ENCODE measurements around the gene ROBO2.

Gene ROBO2

DNA sequence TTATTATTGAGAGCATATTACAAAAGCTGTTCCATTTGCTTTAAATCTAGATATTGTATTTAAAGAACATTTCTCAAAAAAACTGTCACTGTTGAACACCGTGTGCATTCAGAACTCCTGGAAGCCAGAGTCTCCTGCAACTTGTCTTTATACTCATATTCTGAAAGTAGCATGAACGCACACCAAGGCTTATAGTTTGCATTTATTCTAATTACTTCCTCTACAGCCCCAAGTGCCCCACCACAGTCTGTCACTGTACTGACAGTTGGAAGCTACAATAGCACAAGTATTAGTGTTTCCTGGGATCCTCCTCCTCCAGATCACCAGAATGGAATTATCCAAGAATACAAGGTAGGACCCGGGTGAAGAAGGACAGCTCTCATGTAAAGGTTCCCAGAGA, 537.4 kb downstream of the ROBO2 start:
- DNase-seq (ENCODE audit: low read depth), result no peak
- H3K4me3 ChIP-seq (ENCODE audit: control insufficient read depth, low read depth, low read length), result no peak overlapping the region
- TF ChIP-seq, protein P1, sequence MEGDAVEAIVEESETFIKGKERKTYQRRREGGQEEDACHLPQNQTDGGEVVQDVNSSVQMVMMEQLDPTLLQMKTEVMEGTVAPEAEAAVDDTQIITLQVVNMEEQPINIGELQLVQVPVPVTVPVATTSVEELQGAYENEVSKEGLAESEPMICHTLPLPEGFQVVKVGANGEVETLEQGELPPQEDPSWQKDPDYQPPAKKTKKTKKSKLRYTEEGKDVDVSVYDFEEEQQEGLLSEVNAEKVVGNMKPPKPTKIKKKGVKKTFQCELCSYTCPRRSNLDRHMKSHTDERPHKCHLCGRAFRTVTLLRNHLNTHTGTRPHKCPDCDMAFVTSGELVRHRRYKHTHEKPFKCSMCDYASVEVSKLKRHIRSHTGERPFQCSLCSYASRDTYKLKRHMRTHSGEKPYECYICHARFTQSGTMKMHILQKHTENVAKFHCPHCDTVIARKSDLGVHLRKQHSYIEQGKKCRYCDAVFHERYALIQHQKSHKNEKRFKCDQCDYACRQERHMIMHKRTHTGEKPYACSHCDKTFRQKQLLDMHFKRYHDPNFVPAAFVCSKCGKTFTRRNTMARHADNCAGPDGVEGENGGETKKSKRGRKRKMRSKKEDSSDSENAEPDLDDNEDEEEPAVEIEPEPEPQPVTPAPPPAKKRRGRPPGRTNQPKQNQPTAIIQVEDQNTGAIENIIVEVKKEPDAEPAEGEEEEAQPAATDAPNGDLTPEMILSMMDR (IDR thresholded peaks at IDR 0.05; ENCODE audit: control insufficient read depth, insufficient read depth, low read depth, low read length, missing control alignments), result no peak

DNA sequence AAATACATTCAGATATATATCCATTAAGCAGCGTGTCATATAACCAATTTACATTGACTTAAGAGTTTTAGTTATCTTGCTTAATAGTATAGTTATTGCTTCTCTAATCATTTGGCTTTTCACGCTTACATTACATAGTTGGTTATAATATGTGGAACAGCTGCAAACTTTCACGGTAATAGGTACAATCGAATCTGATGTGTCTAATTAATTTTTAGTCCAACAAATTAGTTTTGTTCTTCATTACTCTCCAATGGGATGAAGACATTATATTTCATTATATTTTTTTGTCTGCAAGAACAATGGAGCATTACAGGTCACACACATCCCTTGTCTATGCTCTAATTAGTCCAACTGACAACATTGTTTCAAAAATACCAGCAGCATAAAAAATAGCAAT, 546.3 kb downstream of the ROBO2 start:
- H3K4me3 ChIP-seq (ENCODE audit: control insufficient read depth, low read depth, low read length), result no peak overlapping the region
- TF ChIP-seq, protein P1 (IDR thresholded peaks at IDR 0.05; ENCODE audit: control insufficient read depth, insufficient read depth, low read depth, low read length, missing control alignments), result no peak
- no peak for DNase-seq (ENCODE audit: low read depth)

DNA sequence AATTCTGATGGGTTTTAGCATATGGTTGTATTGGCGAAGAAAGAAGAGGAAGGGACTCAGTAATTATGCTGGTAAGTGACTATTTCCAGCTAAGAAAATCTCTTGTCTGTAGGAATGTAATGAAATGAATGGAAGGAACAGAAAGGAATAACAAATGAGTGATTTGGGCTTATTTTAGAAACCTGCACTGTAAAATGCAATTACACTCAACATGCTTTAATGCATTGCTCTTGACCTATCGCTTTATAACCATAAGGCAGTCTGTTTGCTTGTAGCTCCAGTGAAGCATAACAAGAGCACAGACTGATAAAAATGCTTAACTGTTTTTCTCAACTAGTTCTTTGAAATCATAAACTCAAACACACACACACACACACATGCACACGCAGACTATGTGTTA, 549.0 kb downstream of the ROBO2 start:
- no peak for DNase-seq (ENCODE audit: low read depth)
- H3K4me3 ChIP-seq (ENCODE audit: control insufficient read depth, low read depth, low read length), result no peak overlapping the region
- TF ChIP-seq, protein P1 (IDR thresholded peaks at IDR 0.05; ENCODE audit: control insufficient read depth, insufficient read depth, low read depth, low read length, missing control alignments), result no peak

DNA sequence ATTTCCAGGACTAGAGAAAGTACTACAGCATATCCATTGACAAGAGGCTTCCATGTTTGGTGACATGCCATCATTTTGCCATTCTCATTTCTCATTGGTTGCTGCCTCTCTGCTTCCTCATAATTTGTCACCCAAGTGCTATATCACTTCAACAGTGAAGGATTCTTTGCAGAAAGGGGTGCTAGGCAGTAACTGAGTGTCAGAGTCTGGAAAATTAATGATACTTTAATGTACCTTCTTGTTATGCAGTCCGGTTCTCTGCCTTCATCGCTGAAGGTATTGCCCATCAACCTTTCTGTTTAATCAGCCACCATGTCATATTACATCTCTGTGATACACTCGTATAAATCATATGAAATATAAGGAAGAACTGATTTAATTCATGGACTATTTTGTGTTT, 550.3 kb downstream of the ROBO2 start:
- no peak overlapping the region for H3K4me3 ChIP-seq (ENCODE audit: control insufficient read depth, low read depth, low read length)
- no peak for DNase-seq (ENCODE audit: low read depth)
- TF ChIP-seq, protein P1 (IDR thresholded peaks at IDR 0.05; ENCODE audit: control insufficient read depth, insufficient read depth, low read depth, low read length, missing control alignments), result no peak

DNA sequence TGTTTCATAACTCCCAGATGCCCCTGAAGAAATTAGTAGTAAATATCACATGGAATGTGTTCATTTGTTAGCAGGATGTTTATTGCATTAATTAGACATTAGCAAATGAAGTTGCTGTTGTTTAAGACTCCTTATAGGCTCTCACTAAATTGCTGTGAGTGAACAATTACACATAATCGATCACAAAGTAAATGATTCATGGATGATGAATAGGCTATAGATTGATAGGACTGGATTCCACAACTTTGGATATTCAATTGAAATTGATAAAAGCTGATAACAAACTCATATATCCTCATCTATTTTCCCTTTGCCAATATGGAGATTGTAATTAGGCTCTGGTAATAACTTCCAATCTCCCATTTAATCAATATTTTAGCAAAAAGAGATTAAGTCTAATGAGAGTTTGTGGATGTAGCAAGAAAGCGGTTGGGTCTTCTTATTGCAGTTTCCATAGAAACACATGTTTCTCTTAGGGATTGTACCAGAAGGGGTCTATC, 555.5 kb downstream of the ROBO2 start:
- H3K4me3 ChIP-seq (ENCODE audit: control insufficient read depth, low read depth, low read length), result no peak overlapping the region
- TF ChIP-seq, protein P1 (IDR thresholded peaks at IDR 0.05; ENCODE audit: control insufficient read depth, insufficient read depth, low read depth, low read length, missing control alignments), result no peak
- no peak for DNase-seq (ENCODE audit: low read depth)

DNA sequence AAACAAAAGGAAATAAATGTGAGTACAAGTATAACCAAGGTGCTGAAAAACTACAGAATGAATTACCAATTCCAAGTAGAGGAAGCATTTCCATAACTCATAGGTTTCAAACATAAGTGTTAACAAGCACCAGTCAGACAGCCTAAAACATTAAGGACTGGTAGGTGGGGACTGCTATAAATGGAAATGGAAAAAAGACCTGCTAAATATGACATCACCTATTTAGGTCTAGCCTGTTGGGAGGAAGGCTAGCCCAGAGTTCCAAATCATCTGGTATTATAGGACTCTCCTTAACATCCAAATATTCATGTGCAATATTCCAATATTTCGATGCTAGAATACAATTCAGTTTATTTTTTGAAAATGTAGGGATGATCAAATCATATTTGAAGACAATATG, 560.0 kb downstream of the ROBO2 start:
- no peak for DNase-seq (ENCODE audit: low read depth)
- TF ChIP-seq, protein P1 (IDR thresholded peaks at IDR 0.05; ENCODE audit: control insufficient read depth, insufficient read depth, low read depth, low read length, missing control alignments), result no peak
- H3K4me3 ChIP-seq (ENCODE audit: control insufficient read depth, low read depth, low read length), result no peak overlapping the region
